Esophagus mucosa (tissue), 1 donor: ENCODE results near the gene TRAP1. TPM values are rescaled to one million over a fixed set of nuclear protein-coding genes. Genes with fewer than 3 reads are reported as not detected.
"Not testable (repeated sequence)": the region's sequence is repeated elsewhere in the genome, so short reads cannot be mapped to it uniquely, and the experiment has no call there.

Experiments used
- ATAC-seq: fragments of 200-7000 bp; cut with Tn5 transposase; one replicate; pipeline ENCODE4 v1.9.1; 2020
- total RNA-seq: library from RNA; stranded (reverse); gene quantifications from one replicate; pipeline ENCODE4 v1.2.4, GENCODE V29; 2023
- donor health status: DM: yes; HTN: yes; CAD: no.

TRAP1 gene
- total RNA-seq, 1 donor from 2014 or later: 131 TPM

DNA sequence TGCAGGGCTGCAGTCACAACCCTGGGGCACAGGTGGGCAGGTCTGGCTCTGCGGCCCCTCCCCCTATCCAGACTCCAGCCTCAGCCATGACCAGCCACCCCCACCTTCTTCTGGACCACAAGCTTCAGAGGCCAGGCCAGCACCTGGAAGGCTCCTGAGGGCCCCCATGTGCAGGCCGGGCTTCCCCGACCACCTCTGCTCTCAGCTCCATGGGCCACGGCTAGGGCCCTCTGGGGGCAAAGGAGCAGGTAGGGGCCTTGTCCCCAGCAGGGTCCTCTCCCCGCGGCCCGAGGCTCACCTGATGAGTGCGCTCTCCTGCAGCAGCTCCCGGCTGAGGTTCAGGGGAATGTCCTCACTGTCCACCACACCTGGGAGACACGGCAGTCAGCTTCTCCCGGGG lies 45.9 kb downstream of the TRAP1 start:
- peak; percentile 6 for ATAC-seq

DNA sequence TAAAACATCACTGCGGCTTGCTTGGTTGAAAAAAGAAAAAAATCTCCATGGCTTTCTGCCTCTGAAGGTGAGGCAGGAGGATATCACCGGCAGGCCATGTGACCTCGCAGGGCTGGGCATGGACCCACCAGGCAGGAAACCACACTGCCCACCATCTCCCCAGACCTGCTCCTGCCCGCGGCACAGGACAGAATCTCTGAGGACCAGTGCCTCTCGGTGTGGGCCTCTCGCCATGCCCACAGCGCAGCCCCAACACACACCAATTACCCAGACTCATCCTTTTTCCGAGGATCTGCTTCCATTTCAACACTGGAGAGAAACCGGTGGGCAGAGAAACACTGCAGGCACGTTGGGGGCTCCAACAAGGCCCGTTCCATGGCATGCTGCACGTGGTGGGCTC lies 46.6 kb downstream of the TRAP1 start:
- ATAC-seq: no peak

DNA sequence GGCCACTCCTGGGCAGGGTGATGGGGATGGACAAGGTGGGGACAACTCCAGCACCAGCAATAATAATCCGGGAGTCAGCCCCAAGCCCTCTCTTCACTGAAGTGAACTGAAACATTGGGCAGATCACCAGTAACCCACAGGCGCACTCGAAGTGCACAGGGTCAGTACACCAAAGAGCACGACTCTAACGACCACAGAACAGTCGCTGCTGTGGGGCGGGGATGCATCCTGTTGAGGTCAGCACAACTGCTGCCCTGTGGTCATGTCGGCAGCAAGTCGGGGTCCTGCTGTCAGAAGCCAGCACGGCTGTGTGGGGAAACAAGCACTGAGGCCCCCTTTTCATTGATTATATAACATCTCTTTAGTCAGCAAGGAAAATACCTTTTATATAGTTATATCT lies 48.2 kb downstream of the TRAP1 start:
- ATAC-seq: no peak

DNA sequence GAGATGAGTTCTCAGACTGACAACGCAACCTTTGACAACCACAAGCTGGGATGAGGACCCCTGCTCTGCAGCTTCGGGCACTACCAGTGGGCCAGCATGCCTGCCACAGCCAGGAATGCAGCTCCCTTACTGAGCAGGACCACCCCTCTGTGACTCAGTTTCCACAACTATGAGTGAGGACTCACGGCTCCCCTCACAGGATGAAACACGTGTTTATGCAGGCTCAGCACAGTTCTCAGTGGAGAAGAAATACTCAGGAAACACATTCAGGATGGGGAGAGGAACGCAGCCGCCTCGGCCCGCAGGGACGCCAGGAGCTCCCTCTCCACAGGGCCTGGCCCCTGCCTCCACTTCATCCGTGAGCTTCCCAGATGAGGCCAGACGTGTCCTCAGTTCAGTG lies 48.7 kb downstream of the TRAP1 start:
- no peak for ATAC-seq

DNA sequence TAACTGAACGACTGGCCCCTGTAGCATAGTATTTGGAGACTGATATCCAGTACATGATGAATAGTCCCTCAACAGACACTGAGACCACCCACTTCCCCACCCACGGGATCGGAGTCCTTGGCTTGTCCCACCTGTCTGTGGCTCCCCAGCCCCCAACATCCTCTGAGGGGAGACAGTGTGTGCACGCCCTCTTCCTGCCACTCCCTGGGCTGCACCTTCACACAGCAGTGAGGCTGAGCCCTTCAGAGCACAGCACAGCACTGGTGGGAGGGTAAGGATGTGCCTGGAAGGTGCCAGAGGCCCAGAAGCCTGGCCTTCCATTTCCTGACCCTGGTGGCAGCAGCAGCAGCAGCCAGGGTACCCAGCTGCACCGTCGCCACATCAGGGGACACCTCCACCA lies 51.8 kb downstream of the TRAP1 start:
- ATAC-seq: no peak

DNA sequence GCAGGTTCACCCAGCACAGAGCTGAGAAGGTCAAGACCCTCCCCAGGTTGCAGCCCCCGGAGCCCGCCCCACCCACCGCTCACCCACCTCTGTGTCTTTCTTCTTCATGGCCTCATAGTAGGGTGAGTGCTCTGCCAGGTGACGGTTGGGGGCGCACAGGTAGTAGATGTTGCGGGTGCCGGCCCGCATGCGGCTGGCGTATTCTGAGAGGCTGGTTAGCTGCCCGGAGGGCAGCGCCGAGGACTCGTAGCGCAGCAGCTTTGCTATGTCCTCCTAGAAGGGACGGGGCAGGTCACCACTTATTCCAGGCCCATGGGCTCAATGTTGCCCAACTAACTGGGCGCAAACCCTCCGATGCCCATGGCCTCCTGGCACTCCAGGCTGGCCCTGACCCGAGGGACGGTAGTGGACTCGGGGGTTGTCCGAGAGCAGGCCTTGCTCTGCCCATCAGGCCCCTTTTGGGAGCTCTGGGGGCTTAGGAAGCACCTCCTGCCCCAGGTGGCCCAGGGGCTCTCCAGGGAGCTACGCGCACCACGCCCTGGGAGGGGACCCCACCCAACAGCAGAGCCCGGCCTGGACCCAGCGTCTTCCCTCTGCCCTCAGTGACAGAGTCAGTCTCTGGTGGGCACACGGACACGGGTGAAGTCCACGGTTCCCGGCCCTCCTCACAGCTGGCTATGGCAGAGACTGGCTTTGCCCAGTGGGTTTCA lies 53.0 kb downstream of the TRAP1 start:
- ATAC-seq: peak; percentile 16

DNA sequence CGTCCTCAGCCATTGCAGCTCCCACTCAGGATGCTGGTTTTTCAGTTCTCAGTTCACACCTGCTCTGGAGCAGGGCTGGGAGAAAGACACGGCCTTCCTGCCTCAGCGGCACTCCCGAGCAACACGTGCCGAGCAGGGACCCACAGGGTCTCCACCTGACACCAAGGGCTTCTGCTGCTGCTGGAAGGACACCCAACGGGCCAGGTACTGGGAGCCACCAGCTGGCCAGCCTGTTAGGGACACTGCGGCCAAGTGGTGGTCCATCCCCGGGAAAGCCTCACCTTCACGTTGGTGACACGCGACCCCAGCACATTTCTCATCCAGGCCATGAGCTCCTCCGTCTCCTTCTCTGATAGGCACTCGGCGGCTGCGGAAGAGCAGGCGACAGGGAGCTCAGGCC lies 54.7 kb downstream of the TRAP1 start:
- no peak for ATAC-seq

DNA sequence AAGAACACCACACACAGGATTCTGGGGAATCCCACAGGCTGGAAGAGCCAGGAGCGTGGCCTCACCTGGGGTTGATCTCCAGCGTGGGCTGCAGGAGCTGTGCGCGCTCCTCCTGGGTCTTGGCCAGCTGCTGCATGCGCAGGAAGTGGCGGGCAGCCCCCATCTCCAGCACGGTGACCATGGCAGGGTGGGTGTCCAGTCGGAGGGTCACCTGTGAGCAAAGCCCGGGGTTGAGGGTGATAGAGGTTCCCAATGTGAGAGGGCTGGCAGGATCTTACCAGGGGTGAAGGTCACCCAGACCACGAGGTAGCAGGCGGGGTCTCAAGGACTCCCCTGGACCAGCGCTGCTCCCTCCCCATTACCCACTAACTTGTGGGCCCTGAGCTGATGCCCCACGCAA lies 55.4 kb downstream of the TRAP1 start:
- ATAC-seq: no peak

DNA sequence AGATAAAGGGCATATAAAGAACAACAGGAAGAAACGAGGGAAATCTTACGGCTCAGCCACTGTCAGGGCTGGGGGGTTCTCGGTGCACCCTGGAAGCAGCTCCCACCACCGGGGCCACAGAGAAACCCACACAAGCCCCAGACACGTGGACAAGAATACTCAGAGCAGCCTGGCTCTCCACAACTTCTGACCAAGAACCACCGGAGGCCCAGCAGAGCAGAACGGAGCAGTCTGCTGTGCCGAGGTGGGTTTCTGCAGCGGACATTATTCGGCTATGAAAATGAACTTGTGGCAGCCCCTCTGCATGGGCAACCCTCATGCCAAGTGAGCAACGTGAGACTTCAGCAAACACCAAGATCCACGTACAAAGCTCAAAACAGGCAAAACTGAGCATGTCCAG lies 56.0 kb downstream of the TRAP1 start:
- ATAC-seq: no peak

DNA sequence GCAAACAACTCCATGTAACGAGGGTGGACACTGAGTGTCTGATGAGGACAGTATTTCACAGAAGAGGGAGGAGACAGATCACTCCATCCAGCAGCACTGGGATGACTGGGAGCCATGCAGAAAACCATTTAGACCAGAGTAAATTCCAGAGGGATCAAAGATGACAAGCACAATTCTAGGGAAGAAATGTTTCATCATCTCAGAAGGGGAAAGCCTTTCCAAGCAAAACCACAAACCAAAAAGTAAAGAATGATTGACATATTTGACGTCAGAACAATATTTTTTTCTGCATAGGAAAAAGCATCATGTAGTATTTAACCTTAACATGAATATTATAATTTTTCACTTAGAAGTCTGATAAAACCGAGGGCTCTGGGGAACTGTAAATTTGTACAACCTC lies 58.1 kb downstream of the TRAP1 start:
- ATAC-seq: no peak

DNA sequence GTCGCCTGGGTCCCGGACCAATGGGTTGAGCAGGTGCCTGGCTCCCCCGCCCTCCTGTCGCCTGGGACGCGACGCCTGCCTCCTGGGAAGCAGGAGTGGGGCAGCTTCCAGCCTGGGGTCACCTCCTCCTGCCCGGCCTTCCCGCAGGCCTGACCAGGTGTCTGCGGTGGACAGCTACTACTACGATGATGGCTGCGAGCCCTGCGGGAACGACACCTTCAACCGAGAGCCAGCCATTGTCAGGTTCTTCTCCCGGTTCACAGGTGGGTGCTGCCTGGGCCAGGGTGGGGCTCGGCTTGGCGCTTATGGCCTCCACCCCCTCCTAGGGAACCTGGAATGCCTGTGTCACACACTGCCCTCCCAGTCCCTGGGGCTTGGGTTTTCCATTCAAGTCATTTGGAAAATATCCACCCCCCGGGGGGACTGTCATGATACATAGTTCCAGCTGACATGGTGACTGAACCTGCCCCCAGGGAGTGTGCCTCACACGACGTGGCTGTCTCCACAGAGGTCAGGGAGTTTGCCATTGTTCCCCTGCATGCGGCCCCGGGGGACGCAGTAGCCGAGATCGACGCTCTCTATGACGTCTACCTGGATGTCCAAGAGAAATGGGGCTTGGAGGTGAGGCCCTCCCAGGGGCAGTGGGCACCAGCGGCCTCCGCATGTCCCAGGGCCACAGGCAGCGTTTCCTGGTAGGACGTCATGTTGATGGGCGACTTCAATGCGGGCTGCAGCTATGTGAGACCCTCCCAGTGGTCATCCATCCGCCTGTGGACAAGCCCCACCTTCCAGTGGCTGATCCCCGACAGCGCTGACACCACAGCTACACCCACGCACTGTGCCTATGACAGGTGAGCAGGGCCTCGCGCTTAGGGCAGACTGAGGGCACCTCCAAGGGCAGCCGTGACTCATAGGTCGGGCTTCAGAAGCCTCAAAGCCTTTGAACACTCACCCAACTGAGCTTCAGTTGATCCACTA lies 60.5 kb downstream of the TRAP1 start:
- ATAC-seq: peak; percentile 66

DNA sequence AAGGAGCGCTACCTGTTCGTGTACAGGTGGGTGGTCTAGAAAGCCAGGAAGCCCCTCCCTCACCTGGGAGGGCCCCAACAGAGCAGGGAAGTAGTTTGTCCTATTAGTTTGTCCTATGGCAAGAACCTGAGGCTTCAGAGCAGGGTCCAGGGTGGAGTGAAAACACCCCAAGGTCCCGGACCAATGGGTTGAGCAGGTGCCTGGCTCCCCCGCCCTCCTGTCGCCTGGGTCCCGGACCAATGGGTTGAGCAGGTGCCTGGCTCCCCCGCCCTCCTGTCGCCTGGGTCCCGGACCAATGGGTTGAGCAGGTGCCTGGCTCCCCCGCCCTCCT lies 61.2 kb downstream of the TRAP1 start:
- not testable (repeated sequence) for ATAC-seq

DNA sequence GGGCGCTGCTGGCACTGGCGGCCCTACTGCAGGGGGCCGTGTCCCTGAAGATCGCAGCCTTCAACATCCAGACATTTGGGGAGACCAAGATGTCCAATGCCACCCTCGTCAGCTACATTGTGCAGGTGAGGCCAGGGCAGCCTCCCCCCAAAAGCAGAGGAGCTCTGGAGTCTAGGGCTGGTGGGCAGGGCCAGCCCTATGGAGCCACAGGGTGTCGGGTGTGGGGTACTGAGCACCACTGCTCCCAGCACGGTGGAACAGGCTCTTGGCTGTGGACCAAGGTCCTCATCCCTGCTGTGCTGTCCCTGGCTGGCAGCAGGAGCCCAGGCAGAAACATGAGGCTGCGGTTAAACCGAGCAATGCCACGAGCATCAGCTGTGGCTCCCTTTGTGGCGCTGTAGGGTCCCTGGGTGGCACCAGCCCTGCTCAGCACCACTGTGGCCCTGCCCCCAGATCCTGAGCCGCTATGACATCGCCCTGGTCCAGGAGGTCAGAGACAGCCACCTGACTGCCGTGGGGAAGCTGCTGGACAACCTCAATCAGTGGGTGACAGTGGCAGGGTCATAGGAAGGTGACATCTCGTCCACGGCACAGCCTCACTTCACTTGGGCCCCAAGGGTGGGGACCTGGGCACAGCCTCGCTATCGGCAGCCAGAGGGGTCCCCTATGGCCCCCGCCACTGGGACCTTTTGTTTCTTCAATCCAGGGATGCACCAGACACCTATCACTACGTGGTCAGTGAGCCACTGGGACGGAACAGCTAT lies 61.7 kb downstream of the TRAP1 start:
- ATAC-seq: peak; percentile 7

DNA sequence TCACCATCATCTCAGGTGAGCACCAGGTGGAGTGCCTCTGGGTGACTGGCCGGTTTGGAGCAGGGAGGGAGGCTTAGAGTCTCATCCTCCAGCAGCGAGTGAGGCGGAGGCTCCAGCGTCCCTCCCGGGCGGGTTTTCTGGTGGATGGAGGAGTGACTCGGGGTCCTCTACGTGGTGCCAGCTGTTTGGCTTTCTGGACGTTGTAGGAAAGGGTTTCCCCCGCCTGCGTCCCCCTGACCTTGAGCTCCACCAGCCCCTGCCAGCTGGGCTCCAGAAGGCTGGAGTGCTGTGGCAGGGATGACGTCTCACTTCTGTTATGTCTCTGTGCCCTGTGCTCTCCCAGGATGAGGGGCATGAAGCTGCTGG lies 62.3 kb downstream of the TRAP1 start:
- no peak for ATAC-seq

DNA sequence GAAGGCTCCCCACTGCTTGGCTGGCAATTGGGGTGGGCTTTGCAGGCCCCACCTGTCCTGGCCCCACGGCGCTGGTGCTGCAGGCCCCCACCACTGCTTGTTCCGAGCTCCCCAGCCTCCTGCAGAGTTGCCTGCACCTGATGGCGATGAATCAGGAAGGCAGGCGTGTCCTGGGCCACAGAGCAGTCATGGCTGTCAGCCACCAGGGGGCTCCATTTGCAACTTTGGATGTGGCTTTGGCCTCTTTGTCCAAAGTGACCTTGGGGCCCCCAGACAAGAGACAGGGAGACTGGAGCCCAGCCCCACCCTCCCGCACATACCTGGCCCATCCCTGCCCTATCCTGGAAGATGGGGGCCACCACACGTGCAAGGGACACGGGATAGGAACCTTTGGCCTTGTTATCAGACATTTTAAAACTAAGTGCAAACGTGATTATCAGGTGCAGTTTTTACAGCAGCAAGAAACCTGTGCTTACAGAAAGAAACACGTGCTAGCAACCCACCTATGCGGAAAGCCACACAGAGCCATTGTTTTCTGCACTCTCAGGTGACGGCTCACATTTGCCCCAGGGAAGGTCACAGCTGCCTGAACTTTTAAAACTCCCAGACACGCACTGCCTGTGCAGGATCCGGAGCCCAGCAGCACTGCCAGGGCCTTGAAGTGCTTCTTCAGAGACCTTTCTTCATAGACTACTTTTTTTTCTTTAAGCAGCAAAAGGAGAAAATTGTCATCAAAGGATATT lies 62.9 kb downstream of the TRAP1 start, which contains the start of gene DNASE1:
TSS of gene DNASE1 (plus strand) at position 443 of the 743 bp plus-strand sequence. CDS start 683 bp downstream, outside the sequence.
- ATAC-seq: peak; percentile 64

DNA sequence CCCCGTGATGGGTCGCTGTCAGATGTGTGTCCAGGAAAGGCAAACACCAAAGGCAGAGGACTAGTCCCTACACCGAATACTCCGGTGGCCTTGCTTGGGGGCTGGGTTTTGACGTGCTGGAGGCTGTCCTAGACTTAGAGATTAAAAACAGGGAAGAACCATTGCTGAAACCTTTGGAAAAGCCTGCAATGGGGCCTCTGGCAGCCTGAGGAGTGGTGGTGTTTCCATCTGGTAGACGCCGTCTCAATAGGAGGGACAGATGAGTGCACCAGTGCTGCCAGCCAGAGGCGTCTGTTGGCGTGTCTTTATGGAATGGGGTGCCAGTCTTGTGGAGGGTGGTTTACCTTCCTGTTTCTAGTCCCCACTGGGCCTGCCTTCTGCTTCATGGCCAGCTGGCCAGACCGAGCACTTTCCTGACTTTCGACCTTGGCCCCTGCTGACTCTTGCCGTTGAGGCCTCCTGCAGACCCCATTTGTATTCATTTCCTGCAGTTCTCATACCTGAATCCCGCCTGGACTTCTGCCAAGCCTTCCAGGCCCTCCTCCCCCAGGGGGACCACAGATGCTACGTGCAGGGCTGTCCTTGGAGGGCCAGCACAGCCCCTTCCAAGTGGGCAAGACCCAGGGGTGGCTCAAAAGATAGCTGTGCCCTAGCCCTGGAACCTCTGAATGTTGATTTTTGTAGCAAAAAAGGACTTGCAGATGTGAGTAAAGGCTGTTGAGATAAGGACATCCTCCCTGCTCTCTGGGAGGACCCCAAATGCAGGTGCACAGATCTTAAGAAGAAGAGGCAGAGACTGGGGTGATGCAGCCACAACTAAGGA lies 64.7 kb downstream of the TRAP1 start:
- no peak for ATAC-seq

DNA sequence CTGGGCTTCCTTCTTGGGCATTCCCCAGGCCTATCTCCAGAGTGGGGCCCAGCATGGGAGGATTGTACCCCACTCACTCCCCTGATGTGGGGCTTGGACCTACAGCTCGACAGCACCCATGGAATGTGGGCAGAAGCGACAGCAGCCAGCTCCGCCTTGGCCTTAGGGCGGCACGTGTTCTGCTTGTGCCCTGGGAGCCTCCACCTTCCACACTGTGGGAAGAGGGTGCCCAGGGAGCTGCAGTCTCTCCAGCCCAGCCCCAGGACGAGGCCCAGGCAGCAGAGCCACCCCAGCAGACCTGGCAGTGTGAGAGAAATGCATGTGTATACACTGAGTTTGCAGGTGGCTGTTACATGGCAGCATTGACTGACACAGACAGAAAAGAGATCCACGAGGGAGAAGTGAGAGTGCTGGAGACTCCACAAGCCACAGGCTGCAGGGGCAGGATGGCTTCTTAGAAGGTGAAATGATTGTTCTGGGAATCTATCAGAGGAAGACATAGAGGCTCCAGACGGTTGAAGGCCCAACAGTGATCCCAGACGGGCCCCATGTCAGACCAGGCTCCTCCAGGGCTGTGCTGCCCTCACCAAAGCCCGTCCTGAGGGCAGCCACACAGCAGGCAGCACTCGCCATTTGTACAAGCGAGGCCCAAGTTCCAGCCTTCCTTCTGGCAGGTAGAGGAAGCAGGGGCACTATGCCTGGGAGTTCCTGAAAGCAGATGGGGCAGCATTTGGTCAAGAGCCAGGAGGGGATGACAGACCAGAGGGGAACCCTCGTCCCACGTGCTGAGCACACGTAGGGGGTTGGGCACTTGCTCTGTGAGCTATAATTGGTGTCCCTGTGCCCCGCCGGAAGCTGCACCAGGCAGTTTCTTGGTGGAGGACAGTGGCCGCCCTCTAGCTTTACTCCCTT lies 65.6 kb downstream of the TRAP1 start:
- no peak for ATAC-seq

DNA sequence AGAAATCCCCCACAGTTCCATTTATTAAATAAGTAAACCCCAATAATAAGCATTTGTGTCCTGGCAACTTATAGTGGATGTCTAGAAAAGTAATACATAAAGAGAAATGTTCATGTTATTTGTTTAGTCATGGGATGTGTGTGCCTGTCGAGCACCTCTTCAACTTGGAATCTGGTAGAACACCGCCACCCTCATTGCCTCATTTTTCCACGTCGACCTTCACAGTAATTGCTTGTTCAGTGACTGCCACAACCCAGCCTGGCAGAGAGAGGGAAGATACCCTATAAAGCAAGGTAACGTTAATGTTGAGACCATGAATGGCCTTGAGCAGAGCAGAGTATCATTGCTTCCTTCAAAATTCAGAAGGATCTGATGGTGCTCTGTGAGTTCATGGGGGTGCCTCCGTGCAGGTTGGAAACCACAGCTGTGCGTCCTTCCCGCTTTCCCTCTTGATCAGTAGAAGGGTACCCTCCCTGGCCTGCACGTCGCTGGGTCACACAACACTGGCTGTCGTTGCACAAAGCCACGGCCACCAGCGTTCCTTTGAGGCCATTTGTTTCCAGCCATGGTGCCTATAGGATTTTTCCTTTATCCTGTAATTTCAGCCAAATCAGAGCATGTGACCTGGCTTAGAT lies 66.6 kb downstream of the TRAP1 start:
- no peak for ATAC-seq

DNA sequence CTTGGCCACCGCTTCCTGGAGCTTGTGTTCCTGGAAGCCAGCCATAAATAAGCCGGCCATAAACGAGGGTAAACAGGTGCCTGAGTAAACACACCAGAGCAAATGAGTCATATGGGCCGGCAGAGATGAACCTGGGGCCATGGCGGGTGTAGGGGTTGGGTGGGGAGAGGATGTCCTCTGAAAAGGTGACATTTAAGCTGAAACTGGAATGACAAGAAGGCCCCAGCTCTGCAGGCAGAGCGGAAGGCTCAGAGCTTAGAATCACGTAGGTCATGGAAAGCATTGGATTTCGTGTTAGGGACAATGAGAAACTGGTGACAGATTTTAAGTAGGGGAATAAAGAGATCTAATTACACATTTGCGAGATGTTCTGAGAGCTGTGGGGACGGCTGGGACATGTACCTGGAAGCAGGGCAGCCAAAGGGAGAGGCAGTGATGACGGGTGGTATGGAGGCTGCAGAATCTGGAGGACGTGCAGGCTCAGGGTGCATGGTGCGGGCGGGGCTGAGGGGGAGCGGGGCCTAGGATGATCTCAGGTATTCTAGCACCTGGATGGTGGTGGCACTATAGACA lies 70.9 kb downstream of the TRAP1 start:
- peak; percentile 69 for ATAC-seq
